HCT116 (cell line): ENCODE data around the gene ARL5A. TPM values are rescaled to one million over a fixed set of nuclear protein-coding genes. Genes with fewer than 3 reads are reported as not detected.

Experiments used
- ATAC-seq: fragments of 200-7000 bp; cut with Tn5 transposase; 2 replicates; pipeline ENCODE4 v1.9.1; 2020; ENCODE audit warnings: mild to moderate bottlenecking, moderate library complexity
- BruUV-seq: library from RNA; stranded (reverse); fragments of 400-500 nt; replicated peaks from 2 replicates; lab custom pipeline; 2021; lab: Mats Ljungman, UMichigan
- CTCF ChIA-PET: fragments of 300-600 bp; sonication (Branson Sonifier 250); formaldehyde crosslinking; loops from one replicate; lab custom pipeline; 2021; ENCODE audit warnings: antibody characterized with exemption; lab: Charles Lee
- POLR2A ChIA-PET: fragments of 300-600, 350-600 bp; sonication (Branson Sonifier 250); formaldehyde crosslinking; loops from one replicate; lab custom pipeline; 2021; ENCODE audit warnings: antibody characterized with exemption; lab: Charles Lee
- RAD21 ChIA-PET, 2 experiments: fragments of 300-600 bp; sonication (Branson Sonifier 250); formaldehyde crosslinking; loops; one replicate each; lab custom pipeline; 2023; ENCODE audit warnings: low total read pairs in 2 of 2; ENCODE audit not compliant: uncharacterized antibody in 2 of 2, unreplicated experiment in 2 of 2, low non-redundant PET in 1 of 2; lab: Charles Lee
- DNase-seq: peaks from one replicate; pipeline ENCODE4 v3.0.0-alpha.2; 2010; ENCODE audit warnings: low read depth, low spot score
- H2AFZ ChIP-seq: fragments of 200-600 bp; shearing (Covaris generic), sonication (generic); 2 replicates; pipeline ENCODE4 v1.6.1; 2017; ENCODE audit warnings: low read depth, mixed run types, mixed read lengths, antibody characterized with exemption, low read length; ENCODE audit not compliant: poor library complexity, severe bottlenecking
- H3K27ac ChIP-seq: 2 replicates; pipeline ENCODE4 v1.5.1; 2012; ENCODE audit warnings: low read depth, low read length
- H3K27me3 ChIP-seq: fragments of 200-600 bp; sonication (generic); 2 replicates; pipeline ENCODE4 v1.6.1; 2016; ENCODE audit warnings: mixed run types, low read length, mixed read lengths; ENCODE audit not compliant: insufficient read depth
- H3K36me3 ChIP-seq, 2 experiments: fragments of 200-500 bp in 1 of 2; fragments of 200-600 bp in 1 of 2; sonication (Bioruptor generic) in 1 of 2; sonication (generic) in 1 of 2; 2 replicates each; pipeline versions ENCODE4 v1.5.1 to v1.6.1; 2014 to 2016; ENCODE audit warnings: low read length in 2 of 2, inconsistent platforms in 1 of 2, mixed read lengths in 1 of 2, mixed run types in 1 of 2; ENCODE audit not compliant: insufficient read depth in 2 of 2, control insufficient read depth in 1 of 2
- H3K4me1 ChIP-seq, 2 experiments: fragments of 200-600 bp in 1 of 2; sonication (generic) in 1 of 2; 2 replicates each; pipeline versions ENCODE4 v1.5.1 to v1.6.1; 2012 to 2017; ENCODE audit warnings: low read length in 2 of 2, inconsistent platforms in 1 of 2, mild to moderate bottlenecking in 1 of 2, mixed read lengths in 1 of 2, mixed run types in 1 of 2, moderate library complexity in 1 of 2; ENCODE audit not compliant: insufficient read depth in 2 of 2, control insufficient read depth in 1 of 2
- H3K4me2 ChIP-seq: fragments of 200-600 bp; sonication (generic); 2 replicates; pipeline ENCODE4 v1.6.1; 2017; ENCODE audit warnings: mixed run types, low read length, mixed read lengths
- H3K4me3 ChIP-seq, 2 experiments: fragments of 200-600 bp in 1 of 2; sonication (generic) in 1 of 2; replicated peaks in 1 of 2; 2 replicates each; pipeline ENCODE4 v1.5.1; 2011 to 2016; ENCODE audit warnings: low read length in 2 of 2, control low read depth in 1 of 2, low read depth in 1 of 2, mild to moderate bottlenecking in 1 of 2, mixed read lengths in 1 of 2, mixed run types in 1 of 2
- H3K79me2 ChIP-seq: fragments of 200-600 bp; sonication (generic); 2 replicates; pipeline ENCODE4 v1.6.1; 2017; ENCODE audit warnings: mild to moderate bottlenecking, mixed run types, low read length, moderate library complexity, mixed read lengths; ENCODE audit not compliant: insufficient read depth
- H3K9ac ChIP-seq: fragments of 200-600 bp; sonication (generic); 2 replicates; pipeline ENCODE4 v1.6.1; 2016; ENCODE audit warnings: low read length, mixed read lengths
- H3K9me2 ChIP-seq: fragments of 200-600 bp; sonication (generic), shearing (Covaris generic); 2 replicates; pipeline ENCODE4 v1.6.1; 2017; ENCODE audit warnings: mixed run types, mild to moderate bottlenecking, moderate library complexity; ENCODE audit not compliant: insufficient read depth
- H3K9me3 ChIP-seq, 2 experiments: fragments of 200-500 bp in 1 of 2; fragments of 200-600 bp in 1 of 2; sonication (Bioruptor generic) in 1 of 2; sonication (generic) in 1 of 2; 2 replicates each; pipeline ENCODE4 v1.6.1; 2014 to 2017; ENCODE audit warnings: low read length in 2 of 2, mixed read lengths in 2 of 2, inconsistent platforms in 1 of 2, low read depth in 1 of 2, mild to moderate bottlenecking in 1 of 2, mixed run types in 1 of 2, moderate library complexity in 1 of 2; ENCODE audit not compliant: control insufficient read depth in 1 of 2, insufficient read depth in 1 of 2
- H4K20me1 ChIP-seq: fragments of 200-600 bp; sonication (generic), shearing (Covaris generic); 2 replicates; pipeline ENCODE4 v1.6.1; 2017; ENCODE audit warnings: mixed run types, mild to moderate bottlenecking, moderate library complexity; ENCODE audit not compliant: insufficient read depth
- ATF3 ChIP-seq: IDR thresholded peaks from 2 replicates; pipeline ENCODE4 v1.6.1; 2012
- CBX3 ChIP-seq: IDR thresholded peaks from 2 replicates; pipeline ENCODE4 v1.6.1; 2012; ENCODE audit warnings: low read depth
- CEBPB ChIP-seq: IDR thresholded peaks from 2 replicates; pipeline ENCODE4 v1.6.1; 2012; ENCODE audit warnings: low read depth
- ELF1 ChIP-seq: IDR thresholded peaks from 2 replicates; pipeline ENCODE4 v1.6.1; 2012; ENCODE audit warnings: low read depth, borderline replicate concordance
- EZH2 ChIP-seq: fragments of 200-600 bp; sonication (generic); IDR thresholded peaks from 2 replicates; pipeline ENCODE4 v1.6.1; 2017; ENCODE audit warnings: antibody characterized with exemption, mixed run types
- EZH2phosphoT487 ChIP-seq: fragments of 200-600 bp; IDR thresholded peaks from 2 replicates; pipeline ENCODE4 v1.6.1; 2018; ENCODE audit warnings: antibody characterized with exemption, borderline replicate concordance
- FOSL1 ChIP-seq: IDR thresholded peaks from 2 replicates; pipeline ENCODE4 v1.6.1; 2012; ENCODE audit warnings: low read depth
- MAX ChIP-seq: IDR thresholded peaks from 2 replicates; pipeline ENCODE4 v1.6.1; 2012
- POLR2A ChIP-seq: IDR thresholded peaks from 2 replicates; pipeline ENCODE4 v1.7.0; 2011; ENCODE audit warnings: borderline replicate concordance; ENCODE audit not compliant: insufficient read depth, insufficient read length; ENCODE audit errors: extremely low read depth
- POLR2AphosphoS5 ChIP-seq: IDR thresholded peaks from 2 replicates; pipeline ENCODE4 v1.6.1; 2011; ENCODE audit warnings: mild to moderate bottlenecking, low read depth, low read length, moderate library complexity
- RAD21 ChIP-seq: IDR thresholded peaks from 2 replicates; pipeline ENCODE4 v1.6.1; 2012; ENCODE audit warnings: low read depth, mild to moderate bottlenecking
- REST ChIP-seq: IDR thresholded peaks from 2 replicates; pipeline ENCODE4 v1.6.1; 2012; ENCODE audit warnings: low read depth
- SP1 ChIP-seq: IDR thresholded peaks from 2 replicates; pipeline ENCODE4 v1.6.1; 2012; ENCODE audit warnings: low read depth
- TCF7L2 ChIP-seq: IDR thresholded peaks from 2 replicates; pipeline ENCODE4 v1.7.0; 2011; ENCODE audit warnings: borderline replicate concordance, inconsistent platforms; ENCODE audit not compliant: insufficient read depth, insufficient read length; ENCODE audit errors: extremely low read depth
- YY1 ChIP-seq: IDR thresholded peaks from 2 replicates; pipeline ENCODE4 v1.6.1; 2011; ENCODE audit warnings: low read length, low read depth, moderate library complexity, mild to moderate bottlenecking; ENCODE audit not compliant: insufficient replicate concordance; ENCODE audit errors: extremely low read depth
- ZNF274 ChIP-seq: fragments of 200-500 bp; sonication (Bioruptor generic); IDR thresholded peaks from 2 replicates; pipeline ENCODE4 v1.6.1; 2014; ENCODE audit warnings: mild to moderate bottlenecking, low read depth, low read length, inconsistent platforms
- intact Hi-C: fragments of 100-400 bp; cut with micrococcal nuclease; formaldehyde crosslinking; loops from 2 replicates; pipeline ENCODE4 v1.10.0; 2022
- total RNA-seq: library from RNA; stranded (reverse); gene quantifications from one replicate; pipeline ENCODE4 v1.2.1, GENCODE V29; 2021; ENCODE audit not compliant: unreplicated experiment
- TF ChIP-seq, protein P1 (sequence below): IDR thresholded peaks from 2 replicates; pipeline ENCODE4 v1.6.1; 2011; ENCODE audit warnings: mild to moderate bottlenecking, low read length, moderate library complexity; ENCODE audit not compliant: insufficient replicate concordance; ENCODE audit errors: extremely low read depth
- TF ChIP-seq, protein P2 (sequence below), 3 experiments: fragments of 200-600 bp in 1 of 3; sonication (generic) in 1 of 3; IDR thresholded peaks in 2 of 3; conservative IDR thresholded peaks in 1 of 3; 2 replicates each; pipeline ENCODE4 v1.5.1; 2012 to 2017; ENCODE audit warnings: low read depth in 2 of 3, low read length in 2 of 3, antibody characterized with exemption in 1 of 3, borderline replicate concordance in 1 of 3, control low read depth in 1 of 3, mild to moderate bottlenecking in 1 of 3, mixed read lengths in 1 of 3, mixed run types in 1 of 3, moderate library complexity in 1 of 3; ENCODE audit not compliant: insufficient read depth in 1 of 3

ARL5A gene
- total RNA-seq, 1 experiment from 2014 or later, result 74.4 TPM

GRCh38 chr2:151852260-151853069, 24.2 kb upstream of the ARL5A start:
- H2AFZ ChIP-seq, result no peak overlapping the region
- no peak overlapping the region for H3K4me3 ChIP-seq
- no peak overlapping the region for H3K9ac ChIP-seq
- ATAC-seq, result no peak
- TF ChIP-seq ZNF274 (no peak), ELF1 (no peak), EZH2 (no peak), RAD21 (no peak), MAX (no peak), ATF3 (no peak), POLR2A (no peak), FOSL1 (no peak), CEBPB (no peak), REST (no peak), POLR2AphosphoS5 (no peak), CBX3 (no peak), TCF7L2 (no peak), SP1 (no peak), YY1 (no peak), EZH2phosphoT487 (no peak)
- TF ChIP-seq, protein P1, sequence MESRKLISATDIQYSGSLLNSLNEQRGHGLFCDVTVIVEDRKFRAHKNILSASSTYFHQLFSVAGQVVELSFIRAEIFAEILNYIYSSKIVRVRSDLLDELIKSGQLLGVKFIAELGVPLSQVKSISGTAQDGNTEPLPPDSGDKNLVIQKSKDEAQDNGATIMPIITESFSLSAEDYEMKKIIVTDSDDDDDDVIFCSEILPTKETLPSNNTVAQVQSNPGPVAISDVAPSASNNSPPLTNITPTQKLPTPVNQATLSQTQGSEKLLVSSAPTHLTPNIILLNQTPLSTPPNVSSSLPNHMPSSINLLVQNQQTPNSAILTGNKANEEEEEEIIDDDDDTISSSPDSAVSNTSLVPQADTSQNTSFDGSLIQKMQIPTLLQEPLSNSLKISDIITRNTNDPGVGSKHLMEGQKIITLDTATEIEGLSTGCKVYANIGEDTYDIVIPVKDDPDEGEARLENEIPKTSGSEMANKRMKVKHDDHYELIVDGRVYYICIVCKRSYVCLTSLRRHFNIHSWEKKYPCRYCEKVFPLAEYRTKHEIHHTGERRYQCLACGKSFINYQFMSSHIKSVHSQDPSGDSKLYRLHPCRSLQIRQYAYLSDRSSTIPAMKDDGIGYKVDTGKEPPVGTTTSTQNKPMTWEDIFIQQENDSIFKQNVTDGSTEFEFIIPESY, result no peak
- TF ChIP-seq, protein P2, sequence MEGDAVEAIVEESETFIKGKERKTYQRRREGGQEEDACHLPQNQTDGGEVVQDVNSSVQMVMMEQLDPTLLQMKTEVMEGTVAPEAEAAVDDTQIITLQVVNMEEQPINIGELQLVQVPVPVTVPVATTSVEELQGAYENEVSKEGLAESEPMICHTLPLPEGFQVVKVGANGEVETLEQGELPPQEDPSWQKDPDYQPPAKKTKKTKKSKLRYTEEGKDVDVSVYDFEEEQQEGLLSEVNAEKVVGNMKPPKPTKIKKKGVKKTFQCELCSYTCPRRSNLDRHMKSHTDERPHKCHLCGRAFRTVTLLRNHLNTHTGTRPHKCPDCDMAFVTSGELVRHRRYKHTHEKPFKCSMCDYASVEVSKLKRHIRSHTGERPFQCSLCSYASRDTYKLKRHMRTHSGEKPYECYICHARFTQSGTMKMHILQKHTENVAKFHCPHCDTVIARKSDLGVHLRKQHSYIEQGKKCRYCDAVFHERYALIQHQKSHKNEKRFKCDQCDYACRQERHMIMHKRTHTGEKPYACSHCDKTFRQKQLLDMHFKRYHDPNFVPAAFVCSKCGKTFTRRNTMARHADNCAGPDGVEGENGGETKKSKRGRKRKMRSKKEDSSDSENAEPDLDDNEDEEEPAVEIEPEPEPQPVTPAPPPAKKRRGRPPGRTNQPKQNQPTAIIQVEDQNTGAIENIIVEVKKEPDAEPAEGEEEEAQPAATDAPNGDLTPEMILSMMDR (IDR thresholded peaks at IDR 0.05 in 2 of 3, conservative IDR thresholded peaks at IDR 0.05 in 1 of 3; ENCODE audit: borderline replicate concordance in 1 of 3, insufficient read depth in 1 of 3, low read depth in 2 of 3, low read length in 2 of 3), result no peak
- H4K20me1 ChIP-seq, result no peaks in the 10 kb centered on the region
- BruUV-seq, result no TSS peak
- no peaks in the 10 kb centered on the region for H3K36me3 ChIP-seq
- intact Hi-C loops, result no loop called here
- H3K9me3 ChIP-seq, result no peaks in the 10 kb centered on the region
- DNase-seq, result no peak
- H3K4me1 ChIP-seq, result no peaks in the 10 kb centered on the region
- H3K27ac ChIP-seq, result no peak overlapping the region
- ChIA-PET RAD21 (no interaction called here), CTCF (no interaction called here), POLR2A (no interaction called here)
- no peak overlapping the region for H3K4me2 ChIP-seq
- H3K79me2 ChIP-seq, result no peaks in the 10 kb centered on the region
- H3K27me3 ChIP-seq, result no peaks in the 10 kb centered on the region
- H3K9me2 ChIP-seq, result no peaks in the 10 kb centered on the region
